H1 (cell line): Measurements from ENCODE around the gene CCDC86. TPM values are rescaled to one million over a fixed set of nuclear protein-coding genes. Genes with fewer than 3 reads are reported as not detected.

Source experiments
- CTCF ChIA-PET: fragments of 300-600 bp; sonication (Branson Sonifier 250); formaldehyde crosslinking; loops from one replicate; lab custom pipeline; 2021; ENCODE audit not compliant: partially characterized antibody; lab: Charles Lee
- POLR2A ChIA-PET: fragments of 300-600 bp; sonication (Branson Sonifier 250); formaldehyde crosslinking; loops from one replicate; lab custom pipeline; 2021; ENCODE audit warnings: inconsistent platforms; ENCODE audit not compliant: partially characterized antibody; lab: Charles Lee
- DNase-seq, 2 experiments: peaks; one replicate each; pipeline versions ENCODE4 v3.0.0 to v3.0.0-alpha.2; 2010 to 2022; ENCODE audit warnings: low spot score in 2 of 2, low read depth in 1 of 2, mixed read lengths in 1 of 2
- FAIRE-seq: peaks from 2 replicates; lab custom pipeline; 2011; peaks lifted over from hg19 to GRCh38; lab: Jason Lieb, UNC
- H2AFZ ChIP-seq: 2 replicates; pipeline ENCODE4 v1.8.1; 2012; ENCODE audit warnings: low read length, inconsistent platforms
- H2AK5ac ChIP-seq: 2 replicates; pipeline ENCODE4 v1.6.1; 2013; ENCODE audit warnings: low read depth, low read length
- H2BK120ac ChIP-seq: replicated peaks from 2 replicates; pipeline ENCODE3; 2013; ENCODE audit warnings: low read depth, low read length, inconsistent platforms
- H2BK12ac ChIP-seq: 2 replicates; pipeline ENCODE4 v1.6.1; 2013; ENCODE audit warnings: low read depth, low read length
- H2BK15ac ChIP-seq: 2 replicates; pipeline ENCODE4 v1.6.1; 2013; ENCODE audit warnings: low read length
- H2BK20ac ChIP-seq: 2 replicates; pipeline ENCODE4 v1.6.1; 2013; ENCODE audit warnings: low read length
- H2BK5ac ChIP-seq: 2 replicates; pipeline ENCODE4 v1.6.1; 2013; ENCODE audit warnings: low read depth, low read length
- H3K14ac ChIP-seq: 2 replicates; pipeline ENCODE4 v1.6.1; 2013; ENCODE audit warnings: inconsistent platforms; ENCODE audit not compliant: insufficient read length
- H3K18ac ChIP-seq: 2 replicates; pipeline ENCODE4 v1.6.1; 2013; ENCODE audit warnings: low read length; ENCODE audit errors: extremely low read depth
- H3K23ac ChIP-seq: 2 replicates; pipeline ENCODE4 v1.6.1; 2013; ENCODE audit warnings: inconsistent platforms; ENCODE audit not compliant: insufficient read length
- H3K23me2 ChIP-seq: 2 replicates; pipeline ENCODE4 v1.6.1; 2013; ENCODE audit warnings: low read depth, low read length
- H3K27ac ChIP-seq: 2 replicates; pipeline ENCODE4 v1.6.1; 2011; ENCODE audit warnings: low read depth, low read length, inconsistent platforms
- H3K27me3 ChIP-seq, 4 experiments: replicated peaks in 1 of 4; 1 replicate in 1 of 4; 2 replicates in 3 of 4; pipeline versions ENCODE4 v1.6.1 to v1.8.1; 2011 to 2013; ENCODE audit warnings: low read length in 3 of 4, mild to moderate bottlenecking in 3 of 4, inconsistent platforms in 2 of 4, mixed read lengths in 2 of 4, moderate library complexity in 1 of 4; ENCODE audit not compliant: control insufficient read depth in 3 of 4, insufficient read depth in 3 of 4; ENCODE audit errors: extremely low read depth in 1 of 4
- H3K36me3 ChIP-seq, 4 experiments: 2 replicates each; pipeline versions ENCODE4 v1.6.1 to v1.8.1; 2011 to 2013; ENCODE audit warnings: mild to moderate bottlenecking in 4 of 4, low read length in 3 of 4, moderate library complexity in 2 of 4, control low read depth in 1 of 4, inconsistent platforms in 1 of 4; ENCODE audit not compliant: insufficient read depth in 4 of 4, control insufficient read depth in 2 of 4
- H3K4ac ChIP-seq: replicated peaks from 2 replicates; pipeline ENCODE3; 2013; ENCODE audit warnings: low read length, low read depth, mixed read lengths, inconsistent platforms; ENCODE audit not compliant: insufficient read length
- H3K4me1 ChIP-seq, 4 experiments: replicated peaks in 1 of 4; 1 replicate in 1 of 4; 2 replicates in 3 of 4; pipeline versions ENCODE4 v1.6.1 to v1.8.1; 2011 to 2013; ENCODE audit warnings: low read length in 3 of 4, inconsistent platforms in 2 of 4, mixed read lengths in 1 of 4; ENCODE audit not compliant: insufficient read depth in 4 of 4, control insufficient read depth in 3 of 4
- H3K4me2 ChIP-seq, 2 experiments: 2 replicates each; pipeline versions ENCODE4 v1.6.1 to v1.8.1; 2011 to 2013; ENCODE audit warnings: low read depth in 2 of 2, low read length in 2 of 2, control low read depth in 1 of 2, inconsistent platforms in 1 of 2, mild to moderate bottlenecking in 1 of 2; ENCODE audit not compliant: insufficient read depth in 1 of 2
- H3K4me3 ChIP-seq, 4 experiments: fragments of 200-600, 300-600 bp in 1 of 4; sonication (generic), shearing (Covaris generic), sonication (Bioruptor Twin) in 1 of 4; 2 replicates each; pipeline versions ENCODE4 v1.5.1 to v1.8.1; 2011 to 2016; ENCODE audit warnings: low read length in 4 of 4, low read depth in 3 of 4, control low read depth in 2 of 4, inconsistent platforms in 2 of 4, mild to moderate bottlenecking in 2 of 4, mixed read lengths in 1 of 4, moderate library complexity in 1 of 4; ENCODE audit not compliant: insufficient read depth in 2 of 4; ENCODE audit errors: extremely low read depth in 1 of 4
- H3K56ac ChIP-seq: replicated peaks from 2 replicates; pipeline ENCODE3; 2013; ENCODE audit warnings: low read depth, mild to moderate bottlenecking, mixed read lengths, low read length, inconsistent platforms; ENCODE audit not compliant: insufficient read length
- H3K79me1 ChIP-seq: 2 replicates; pipeline ENCODE4 v1.6.1; 2013; ENCODE audit warnings: low read depth, low read length, control low read depth
- H3K79me2 ChIP-seq, 2 experiments: 2 replicates each; pipeline versions ENCODE4 v1.6.1 to v1.8.1; 2012 to 2013; ENCODE audit warnings: low read length in 2 of 2, mild to moderate bottlenecking in 2 of 2, inconsistent platforms in 1 of 2; ENCODE audit not compliant: insufficient read depth in 2 of 2, control insufficient read depth in 1 of 2
- H3K9ac ChIP-seq, 4 experiments: replicated peaks in 1 of 4; 1 replicate in 1 of 4; 2 replicates in 3 of 4; pipeline versions ENCODE4 v1.6.1 to v1.8.1; 2011 to 2013; ENCODE audit warnings: low read depth in 3 of 4, low read length in 3 of 4, control low read depth in 2 of 4, mild to moderate bottlenecking in 2 of 4, moderate library complexity in 2 of 4, inconsistent platforms in 1 of 4; ENCODE audit errors: extremely low read depth in 1 of 4
- H3K9me3 ChIP-seq, 2 experiments: 2 replicates each; pipeline versions ENCODE4 v1.6.1 to v1.8.1; 2012 to 2013; ENCODE audit warnings: mild to moderate bottlenecking in 2 of 2, moderate library complexity in 2 of 2, control low read depth in 1 of 2, inconsistent platforms in 1 of 2, low read depth in 1 of 2, low read length in 1 of 2, mixed read lengths in 1 of 2; ENCODE audit not compliant: insufficient read depth in 2 of 2
- H4K20me1 ChIP-seq, 2 experiments: replicated peaks in 1 of 2; 2 replicates each; pipeline versions ENCODE3 to v1.8.1; 2011 to 2013; ENCODE audit warnings: inconsistent platforms in 2 of 2, low read length in 2 of 2, mild to moderate bottlenecking in 1 of 2; ENCODE audit not compliant: insufficient read depth in 2 of 2, control insufficient read depth in 1 of 2
- H4K5ac ChIP-seq: 2 replicates; pipeline ENCODE4 v1.6.1; 2013; ENCODE audit warnings: low read length, low read depth, mixed read lengths, inconsistent platforms; ENCODE audit not compliant: insufficient read length
- H4K8ac ChIP-seq: 2 replicates; pipeline ENCODE4 v1.8.0; 2013; ENCODE audit warnings: mild to moderate bottlenecking, moderate library complexity, low read length, inconsistent platforms; ENCODE audit not compliant: insufficient read depth; ENCODE audit errors: extremely low read depth
- H4K91ac ChIP-seq: replicated peaks from 2 replicates; pipeline ENCODE3; 2013; ENCODE audit warnings: low read length, mixed read lengths, inconsistent platforms; ENCODE audit not compliant: insufficient read length
- WGBS, 2 experiments: shearing (Covaris generic) in 1 of 2; methylation state at CpG; one replicate each; pipeline versions ENCODE4 v1.1.6 to v1.1.7; 2013 to 2015; ENCODE audit warnings: low lambda C conversion rate in 2 of 2, mixed read lengths in 2 of 2, inconsistent platforms in 1 of 2, low coverage in 1 of 2, missing lambda C conversion rate in 1 of 2; ENCODE audit not compliant: insufficient replicate concordance in 2 of 2, insufficient coverage in 1 of 2, insufficient read length in 1 of 2; ENCODE audit errors: extremely low coverage in 1 of 2, missing lambda C conversion rate in 1 of 2; 5-methylcytosine and 5-hydroxymethylcytosine counted together
- polyA plus RNA-seq, 7 experiments: library from polyadenylated mRNA; depleted of rRNA in 3 of 7; stranded (reverse) in 5 of 7; unstranded in 2 of 7; fragments of >200 nt in 5 of 7; fragments of 200-250 nt in 2 of 7; gene quantifications; 1 replicate in 5 of 7; 2 replicates in 1 of 7; 4 replicates in 1 of 7; pipeline versions ENCODE4 v1.2.1 to v1.2.3, GENCODE V29; 2011 to 2013; ENCODE audit warnings: missing spikeins in 2 of 7, mixed read lengths in 2 of 7
- total RNA-seq: library from RNA; stranded (reverse); fragmentation: NEBNext Ultra II Directional; extraction: Animal tissue kit (Norgen Biotek cat#: 25700); gene quantifications from 2 replicates; pipeline ENCODE4 v1.2.1, GENCODE V29; 2021

The CCDC86 gene
- total and polyA plus RNA-seq, 2 of the 8 experiments (the other 6 are each of a cell fraction or from before 2014, with no cell fraction given) = 37.7 to 76.4 TPM

GRCh38 chr11:60814112-60814511 lies 27.8 kb upstream of the CCDC86 start:
- Histone ChIP-seq H3K14ac (no peak overlapping the region), H3K4me2 (no peak overlapping the region), H3K9ac (no peak overlapping the region), H4K91ac (no peak overlapping the region), H3K23me2 (no peaks in the 10 kb centered on the region; the same call in 1 of the 2 replicates), H3K4me1 (no peaks in the 10 kb centered on the region; a peak in 1 of 7 replicates), H3K79me1 (no peaks in the 10 kb centered on the region), H3K27ac (no peak overlapping the region), H4K8ac (no peak overlapping the region), H3K4me3 (no peak overlapping the region), H3K79me2 (no peaks in the 10 kb centered on the region), H4K20me1 (no peaks in the 10 kb centered on the region), H2AFZ (no peak overlapping the region), H2AK5ac (no peak overlapping the region), H3K23ac (no peak overlapping the region), H2BK20ac (no peak overlapping the region), H4K5ac (no peak overlapping the region), H3K36me3 (no peaks in the 10 kb centered on the region), H2BK15ac (no peak overlapping the region), H2BK5ac (no peak overlapping the region), H2BK12ac (no peak overlapping the region), H3K27me3 (no peaks in the 10 kb centered on the region), H3K9me3 (peaks cover 8 to 9% of the 10 kb centered on the region in 2 experiments; a peak in 3 of 4 replicates), H3K4ac (no peak overlapping the region), H3K18ac (no peak overlapping the region), H3K56ac (no peak overlapping the region), H2BK120ac (no peak overlapping the region)
- WGBS, 2 experiments = 100% methylated on average over 2 of the region's 2 CpGs; no CpG with 5 or more reads in 1 of the 2 experiments
- ChIA-PET CTCF (interaction anchor here (1.6 kb wide), 1 partner anchor 17 kb away, joined by 8 read pairs; no protein-coding TSS in a partner anchor), POLR2A (no interaction called here)
- no peak for DNase-seq
- FAIRE-seq = no peak
